K562 (cell line): ENCODE results near the gene RHOA. TPM values are rescaled to one million over a fixed set of nuclear protein-coding genes. Genes with fewer than 3 reads are reported as not detected.

Source experiments
- ATF1 ChIP-seq, 2 experiments: fragments of 450-650 bp in 1 of 2; IDR thresholded peaks; 2 replicates each; pipeline ENCODE4 v1.6.1; 2016; ENCODE audit warnings: missing compliant biosample characterization in 1 of 2, missing genetic modification characterization in 1 of 2
- ATF7 ChIP-seq: fragments of 450-650 bp; IDR thresholded peaks from 2 replicates; pipeline ENCODE4 v1.7.1; 2014; ENCODE audit warnings: mild to moderate bottlenecking, moderate library complexity
- BRF1 ChIP-seq: IDR thresholded peaks from 3 replicates; pipeline ENCODE4 v1.6.1; 2011; ENCODE audit warnings: borderline replicate concordance, mild to moderate bottlenecking; ENCODE audit not compliant: insufficient read length; ENCODE audit errors: extremely low read depth
- CTBP1 ChIP-seq: fragments of 450-650 bp; IDR thresholded peaks from 2 replicates; pipeline ENCODE4 v1.6.1; 2016; ENCODE audit warnings: borderline replicate concordance
- E2F3 ChIP-seq: fragments of 250-450 bp; sonication (Bioruptor Pico); IDR thresholded peaks from 2 replicates; pipeline ENCODE4 v1.4.0; 2020; ENCODE audit warnings: mild to moderate bottlenecking
- GABPB1 ChIP-seq: sonication (generic); formaldehyde crosslinking; IDR thresholded peaks from 2 replicates; pipeline ENCODE4 v1.8.0; 2022; ENCODE audit warnings: mild to moderate bottlenecking, missing genetic modification reagents
- GATAD2B ChIP-seq: fragments of 450-650 bp; IDR thresholded peaks from 2 replicates; pipeline ENCODE4 v1.6.1; 2017; ENCODE audit warnings: mild to moderate bottlenecking, borderline replicate concordance
- HDAC6 ChIP-seq: IDR thresholded peaks from 2 replicates; pipeline ENCODE4 v1.6.1; 2012; ENCODE audit warnings: low read depth, mild to moderate bottlenecking, control low read depth, inconsistent platforms, low read length, moderate library complexity
- HNRNPLL ChIP-seq: fragments of 200-400 bp; formaldehyde crosslinking; IDR thresholded peaks from 2 replicates; pipeline ENCODE4 v1.6.1; 2017; ENCODE audit warnings: low read length, low read depth, mild to moderate bottlenecking; ENCODE audit not compliant: poor library complexity, severe bottlenecking
- PHF8 ChIP-seq: fragments of 200-600 bp; sonication (generic); IDR thresholded peaks from 2 replicates; pipeline ENCODE4 v1.6.1; 2012; ENCODE audit warnings: mixed run types, mild to moderate bottlenecking, inconsistent platforms, low read length, moderate library complexity, borderline replicate concordance
- POLR2B ChIP-seq: fragments of 450-650 bp; IDR thresholded peaks from 2 replicates; pipeline ENCODE4 v1.6.1; 2018; ENCODE audit warnings: low read depth; ENCODE audit not compliant: partially characterized antibody
- RCOR1 ChIP-seq, 2 experiments: IDR thresholded peaks; 2 replicates each; pipeline ENCODE4 v1.6.1; 2012; ENCODE audit warnings: low read depth in 2 of 2, low read length in 2 of 2, borderline replicate concordance in 1 of 2, improper control_type of control experiment in 1 of 2
- SIN3B ChIP-seq: fragments of 450-650 bp; IDR thresholded peaks from 2 replicates; pipeline ENCODE4 v1.6.1; 2017; ENCODE audit warnings: low read depth, mild to moderate bottlenecking, moderate library complexity
- ZBTB33 ChIP-seq: sonication (generic); formaldehyde crosslinking; IDR thresholded peaks from 2 replicates; pipeline ENCODE4 v1.8.1; 2023; ENCODE audit warnings: mild to moderate bottlenecking, missing genetic modification reagents
- ZKSCAN1 ChIP-seq: fragments of 150-350 bp; IDR thresholded peaks from 2 replicates; pipeline ENCODE4 v1.6.1; 2016; ENCODE audit warnings: low read depth, low read length
- ZNF282 ChIP-seq: sonication (generic); formaldehyde crosslinking; IDR thresholded peaks from 2 replicates; pipeline ENCODE4 v1.8.1; 2023; ENCODE audit warnings: missing genetic modification reagents
- ZNF592 ChIP-seq: fragments of 450-650 bp; IDR thresholded peaks from 2 replicates; pipeline ENCODE4 v1.6.1; 2017; ENCODE audit warnings: antibody characterized with exemption, mild to moderate bottlenecking
- ZNF644 ChIP-seq: fragments of 200-800 bp; sonication (Bioruptor generic); IDR thresholded peaks from 2 replicates; pipeline ENCODE4 v1.6.1; 2016; ENCODE audit warnings: low read depth, missing genetic modification characterization, missing compliant biosample characterization
- ZNF766 ChIP-seq: fragments of 200-800 bp; sonication (Bioruptor generic); conservative IDR thresholded peaks from 2 replicates; pipeline ENCODE4 v1.6.1; 2016; ENCODE audit warnings: missing genetic modification characterization, missing compliant biosample characterization
- ZNF830 ChIP-seq: fragments of 250-450 bp; sonication (Bioruptor Pico); IDR thresholded peaks from 2 replicates; pipeline ENCODE4 v1.5.0; 2021; ENCODE audit warnings: mild to moderate bottlenecking
- polyA plus RNA-seq, 8 experiments: library from polyadenylated mRNA; depleted of rRNA in 4 of 8; stranded (reverse) in 5 of 8; unstranded in 3 of 8; fragments of >200 nt; fragmentation: Nextera tagmentation in 2 of 8; fragmentation: Illumina TruSeq in 1 of 8; extraction: Ambion mirVana in 2 of 8; extraction: Trizol in 1 of 8; gene quantifications; 2 replicates each; pipeline versions ENCODE4 v1.2.1 to v1.2.3, GENCODE V29; 2011 to 2014; ENCODE audit warnings: inconsistent platforms in 1 of 8, missing spikeins in 1 of 8
- total RNA-seq, 7 experiments: library from RNA; depleted of rRNA in 6 of 7; stranded (reverse); fragments of >200 nt in 6 of 7; fragmentation: Illumina TruSeq in 2 of 7; extraction: Trizol in 2 of 7; gene quantifications; 2 replicates each; pipeline versions ENCODE4 v1.2.1 to v1.2.3, GENCODE V29; 2011 to 2021; ENCODE audit warnings: low replicate concordance in 1 of 7

RHOA gene
- total and polyA plus RNA-seq, 9 of the 15 experiments (the other 6 are each of a cell fraction or from before 2014, with no cell fraction given): 136 to 540 (median 236) TPM

GRCh38 chr3:49339941-49340800 is 71.6 kb downstream of the RHOA start, which contains the start of gene USP4 (continued):
- TF ChIP-seq ZNF644 (tag) (0 out of 2 replicates have a peak, but pooled peaks have one; percentile 53), CTBP1 (peak; percentile 84), ZKSCAN1 (peak; percentile 44; the same call in 1 of the 2 replicates), ZNF766 (CRISPR knock-in tag) (peak; percentile 63), SIN3B (peak; percentile 22; the same call in 1 of the 2 replicates), HDAC6 (no peak), RCOR1 (IDR thresholded peaks at IDR 0.05; ENCODE audit: borderline replicate concordance in 1 of 2, low read depth in 2 of 2, low read length in 2 of 2) (peak in 1 of 2 experiments; percentile 50; a peak in 1 of 4 replicates), PHF8 (peak; percentile 80; the same call in 1 of the 2 replicates), E2F3 (CRISPR knock-in tag) (peak; percentile 66), ZNF282 (CRISPR knock-in tag) (peak; percentile 72; the same call in 1 of the 2 replicates), POLR2B (peak; percentile 32), ATF7 (peak; percentile 51), ZNF592 (peak; percentile 92), HNRNPLL (peak; percentile 23), ATF1 (CRISPR knock-in tag; IDR thresholded peaks at IDR 0.05) (no peak), ATF1 (tag; IDR thresholded peaks at IDR 0.05) (peak; percentile 80), GABPB1 (CRISPR knock-in tag) (peak; percentile 85), GATAD2B (peak; percentile 97), ZBTB33 (peak; percentile 67), BRF1 (no peak), ZNF830 (CRISPR knock-in tag) (no peak)
